HG03575 (cell line): ENCODE results near the gene GNG7.
"Not testable (repeated sequence)": the region's sequence is repeated elsewhere in the genome, so short reads cannot be mapped to it uniquely, and the experiment has no call there.

Experiments
- ATAC-seq: cut with Tn5 transposase; IDR thresholded peaks from one replicate; pipeline ENCODE4 v1.9.1; 2021; ENCODE audit not compliant: unreplicated experiment, insufficient number of reproducible peaks, low FRiP score; ENCODE audit errors: extremely low read depth

The GNG7 gene

GRCh38 chr19:2514981-2515518 is 187.4 kb downstream of the GNG7 start:
- ATAC-seq = no peak

DNA sequence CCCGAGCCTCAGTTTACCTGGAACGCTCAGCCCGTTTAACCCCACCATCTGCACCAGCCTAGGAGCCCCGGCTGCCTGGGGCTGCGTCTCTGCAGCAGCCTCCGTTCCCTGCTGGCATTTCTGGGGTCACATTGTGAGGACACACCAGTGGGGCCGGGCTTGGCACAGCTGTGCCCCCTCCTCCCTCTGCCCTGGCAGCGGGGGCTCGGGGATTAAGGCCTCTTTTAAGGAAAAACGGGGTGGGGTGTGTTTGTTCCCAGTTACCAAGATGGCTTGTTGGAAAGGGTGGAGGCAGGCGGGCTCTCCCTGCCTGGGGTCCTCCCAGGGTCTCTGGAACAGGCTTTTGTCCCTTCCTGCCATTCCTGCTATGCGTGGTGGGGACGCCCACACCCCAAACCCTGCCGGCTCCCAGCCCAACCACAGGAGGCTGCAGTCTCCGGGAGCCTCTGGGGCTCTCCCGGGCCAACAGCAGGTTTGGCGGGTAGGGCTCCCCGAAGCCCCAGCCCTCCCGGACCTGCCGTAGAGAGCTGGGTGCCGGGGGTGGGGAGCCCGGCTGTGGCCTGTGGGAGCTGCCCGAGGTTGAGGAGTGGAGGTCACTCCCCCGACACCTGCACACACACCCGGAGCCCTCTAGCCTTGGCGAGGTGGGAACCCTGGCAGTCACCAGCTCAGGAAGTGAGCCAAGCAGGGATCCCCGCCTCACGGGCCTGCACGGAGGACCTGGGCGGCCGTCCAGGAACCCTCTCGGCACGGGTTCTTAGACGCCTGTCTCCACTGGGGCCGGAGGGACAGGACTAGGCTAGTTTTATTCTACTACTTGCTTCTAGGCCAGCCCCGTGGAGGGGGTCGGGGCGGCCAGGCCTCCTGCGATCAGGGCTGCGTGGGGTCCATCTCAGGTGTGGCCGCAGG is 189.7 kb downstream of the GNG7 start:
- no peak for ATAC-seq

- no peak for ATAC-seq
Observed at GRCh38 chr19:2511991-2512390, 190.5 kb downstream of the GNG7 start.

DNA sequence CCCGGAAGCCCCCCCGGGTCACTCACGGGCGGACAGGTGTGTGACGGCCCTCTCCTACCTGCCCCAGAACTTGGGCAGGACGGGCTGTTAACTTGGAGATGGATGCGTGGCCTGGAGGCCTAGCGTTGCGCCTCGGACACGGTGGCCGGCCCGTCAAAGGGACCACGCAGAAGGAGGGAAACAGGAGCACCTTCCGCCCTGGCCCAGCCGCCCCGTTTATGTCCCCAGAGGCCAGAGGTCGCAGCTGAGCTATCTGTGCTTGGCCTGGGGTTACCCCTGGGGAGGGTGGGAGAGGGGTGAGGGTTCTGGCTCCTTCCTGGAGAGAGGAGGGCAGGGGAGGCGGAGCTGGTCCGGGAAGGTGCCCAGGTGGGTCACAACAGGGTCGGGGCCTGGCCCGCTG is 190.9 kb downstream of the GNG7 start:
- ATAC-seq = no peak

GRCh38 chr19:2509096-2509495 is 193.4 kb downstream of the GNG7 start:
- ATAC-seq = no peak

DNA sequence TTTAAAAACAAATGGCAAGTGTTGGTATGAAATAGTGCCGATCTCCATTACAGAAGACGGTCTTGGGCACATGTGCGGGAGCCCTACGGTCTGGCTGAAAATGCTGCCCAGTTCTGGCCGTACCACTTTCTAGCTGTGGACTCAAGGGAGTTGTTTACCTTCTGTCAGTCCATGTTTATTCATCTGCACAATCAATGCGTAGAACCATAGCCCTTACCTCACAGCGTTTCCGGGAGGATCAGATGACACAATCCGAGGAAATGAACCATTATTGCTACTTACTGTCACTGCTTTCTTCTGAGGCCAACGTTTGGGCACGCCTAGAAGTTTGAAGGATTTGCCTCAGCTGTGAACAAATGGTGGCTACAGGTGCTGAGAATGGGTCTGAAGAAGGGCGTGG is 195.4 kb downstream of the GNG7 start:
- ATAC-seq = no peak

- ATAC-seq = not testable (repeated sequence)
Observed at GRCh38 chr19:2506656-2507055, 195.8 kb downstream of the GNG7 start.

DNA sequence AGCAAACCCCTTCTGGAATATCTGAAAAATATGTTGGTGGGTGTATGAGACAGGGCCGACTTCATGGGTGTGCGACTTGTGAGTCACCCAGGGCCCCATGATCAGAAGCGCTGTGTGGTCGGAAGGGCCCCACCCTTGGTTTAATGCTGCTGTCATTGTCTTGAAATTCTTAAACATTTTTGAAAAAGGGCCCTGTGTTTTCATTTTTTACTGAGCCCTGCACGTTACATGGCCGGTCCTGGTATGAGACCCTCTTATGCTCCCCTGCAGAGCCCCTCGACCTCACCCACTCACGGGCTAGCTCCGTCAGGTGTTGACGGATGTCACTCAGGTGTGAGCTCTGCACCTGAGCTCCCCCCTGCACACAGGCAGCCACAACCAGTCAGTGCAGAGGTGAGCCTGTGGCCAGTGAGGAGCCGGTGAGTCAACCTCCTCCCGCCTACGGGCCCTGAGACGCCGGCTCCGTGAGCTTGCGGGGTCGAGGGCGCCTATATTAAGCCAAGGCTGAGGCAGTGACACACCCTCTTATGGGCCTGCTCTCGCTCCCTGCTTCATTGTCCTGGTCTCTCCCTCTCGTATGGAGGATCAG is 198.9 kb downstream of the GNG7 start:
- no peak for ATAC-seq

GRCh38 chr19:2500841-2501261 is 201.6 kb downstream of the GNG7 start:
- ATAC-seq = no peak

GRCh38 chr19:2500156-2500555 is 202.3 kb downstream of the GNG7 start:
- no peak for ATAC-seq

GRCh38 chr19:2497186-2497585 is 205.3 kb downstream of the GNG7 start:
- ATAC-seq = no peak

DNA sequence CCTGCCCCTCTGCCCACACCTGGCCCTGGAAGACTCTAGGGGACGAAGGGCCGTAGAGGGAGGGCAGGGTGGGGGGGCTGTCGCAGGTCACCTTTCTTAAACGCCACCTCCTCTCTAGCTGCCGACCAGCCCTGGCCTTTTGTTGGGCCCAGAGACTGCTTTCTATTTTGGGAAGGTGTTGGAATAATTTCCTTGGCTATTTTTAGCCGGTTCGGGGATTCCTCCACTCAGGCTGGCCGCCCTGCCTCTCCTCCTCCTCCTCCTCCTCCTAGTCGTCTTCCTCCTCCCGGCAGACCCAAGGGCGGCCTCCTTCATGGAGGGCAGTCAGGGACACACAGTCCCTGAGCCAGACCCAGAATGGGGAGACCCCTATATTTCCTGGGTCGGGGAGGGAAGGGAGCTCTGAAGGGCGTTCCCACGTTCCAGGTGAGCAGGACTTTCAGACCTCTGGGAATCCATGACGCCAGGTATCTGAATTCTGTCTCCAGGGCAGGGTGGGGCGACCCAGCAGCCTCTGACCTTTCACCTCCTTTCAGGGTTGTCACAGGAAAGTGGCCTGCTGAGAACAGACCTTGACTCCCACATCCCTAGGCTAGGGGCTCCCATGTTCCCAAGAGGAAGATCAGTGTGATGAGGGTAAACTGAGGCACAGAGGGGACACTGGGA is 206.7 kb downstream of the GNG7 start:
- ATAC-seq = no peak

- no peak for ATAC-seq
Observed at GRCh38 chr19:2495130-2495641, 207.3 kb downstream of the GNG7 start.

- no peak for ATAC-seq
Observed at GRCh38 chr19:2494447-2495129, 207.9 kb downstream of the GNG7 start.

DNA sequence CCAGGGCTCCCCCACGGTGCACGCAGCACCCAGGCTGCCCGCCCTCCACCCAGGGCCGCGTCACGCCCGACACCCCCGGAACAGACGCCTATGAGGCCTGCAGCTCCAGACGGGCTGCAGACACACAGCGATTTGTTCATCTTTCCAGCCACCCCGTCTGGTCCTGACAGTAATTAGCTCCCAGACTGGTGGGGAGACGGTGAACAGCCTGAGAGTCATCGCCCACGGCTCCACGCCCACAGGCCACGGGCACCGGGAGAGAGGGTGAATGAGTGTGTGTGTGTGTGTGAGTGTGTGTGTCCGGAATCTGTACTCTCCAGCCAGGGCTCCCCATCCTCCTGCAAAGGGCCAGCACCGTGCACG is 208.4 kb downstream of the GNG7 start:
- no peak for ATAC-seq

- not testable (repeated sequence) for ATAC-seq
Observed at GRCh38 chr19:2493448-2493847, 209.0 kb downstream of the GNG7 start.

GRCh38 chr19:2492870-2493269 is 209.6 kb downstream of the GNG7 start:
- no peak for ATAC-seq

DNA sequence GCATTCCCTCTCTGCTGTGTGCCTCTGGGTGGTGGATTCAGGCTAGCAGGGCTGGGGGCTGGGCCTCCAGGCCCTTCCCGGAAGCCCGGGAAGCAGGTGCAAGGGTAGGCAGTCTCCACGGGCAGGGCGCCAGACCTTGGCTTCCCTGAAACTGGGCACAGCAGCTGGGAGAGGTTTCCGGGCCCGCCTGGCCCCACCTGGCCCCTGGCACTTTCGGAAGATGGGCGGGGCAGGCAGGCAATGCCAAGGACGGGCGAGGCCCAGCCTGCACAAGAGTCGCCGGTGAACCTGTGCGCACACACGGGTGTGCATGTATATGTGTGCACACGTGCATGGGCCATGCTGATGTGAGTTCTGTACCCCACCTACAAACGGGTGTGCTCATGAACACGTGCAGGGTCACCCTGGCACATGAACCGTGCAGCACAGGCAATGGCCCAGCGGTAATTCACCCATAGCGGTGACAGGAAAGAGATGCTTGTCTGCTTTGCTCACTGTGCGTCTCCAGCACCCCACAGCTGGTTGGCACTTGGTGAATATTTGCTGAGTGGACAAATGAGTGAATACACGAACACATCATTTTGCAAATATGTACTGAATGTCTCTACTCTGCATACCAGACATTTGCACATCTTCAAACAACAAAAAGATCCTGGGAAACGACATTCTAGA is 211.2 kb downstream of the GNG7 start:
- no peak for ATAC-seq

DNA sequence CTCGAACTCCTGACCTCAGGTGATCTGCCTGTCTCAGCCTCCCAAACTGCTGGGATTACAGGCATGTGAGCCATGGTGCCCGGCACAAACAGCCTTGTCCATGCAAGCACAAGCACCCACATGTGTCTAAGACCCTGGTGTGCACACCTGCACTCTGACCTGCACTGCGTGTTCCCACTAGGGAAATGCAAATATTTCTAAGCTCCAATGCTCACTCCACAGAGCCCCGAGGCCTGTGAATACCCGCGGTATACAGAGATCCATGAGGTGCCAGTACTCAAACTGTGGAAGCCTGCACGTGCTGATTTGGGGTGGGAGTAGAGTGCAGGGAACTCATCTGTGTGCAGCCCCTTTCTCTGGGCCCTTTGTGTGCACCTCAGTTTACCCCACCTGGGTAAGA is 211.8 kb downstream of the GNG7 start:
- no peak for ATAC-seq
